Adipose tissue (tissue), 3 donors: Measurements from ENCODE around the gene SUMO4. TPM values are rescaled to one million over a fixed set of nuclear protein-coding genes. Genes with fewer than 3 reads are reported as not detected.

Source experiments
- H3K27ac ChIP-seq: one replicate; pipeline ENCODE4 v1.5.1; 2013; ENCODE audit warnings: low read depth, low read length
- WGBS, 3 donors: extraction: QIAGEN DNeasy Blood & Tissue Kit; methylation state at CpG; one replicate each; pipeline ENCODE4 v1.1.7; 2013; 5-methylcytosine and 5-hydroxymethylcytosine counted together
- polyA plus RNA-seq, 3 donors: library from polyadenylated mRNA; stranded (reverse); fragments of 200-250 nt; gene quantifications; one replicate each; pipeline ENCODE4 v1.2.3, GENCODE V29; 2013
- donor health status: healthy with polysubstance abuse.
- donor health status: Bipolar disorder and iron deficiency.
- donor health status: healthy.

The SUMO4 gene
- polyA plus RNA-seq, result not detected

DNA sequence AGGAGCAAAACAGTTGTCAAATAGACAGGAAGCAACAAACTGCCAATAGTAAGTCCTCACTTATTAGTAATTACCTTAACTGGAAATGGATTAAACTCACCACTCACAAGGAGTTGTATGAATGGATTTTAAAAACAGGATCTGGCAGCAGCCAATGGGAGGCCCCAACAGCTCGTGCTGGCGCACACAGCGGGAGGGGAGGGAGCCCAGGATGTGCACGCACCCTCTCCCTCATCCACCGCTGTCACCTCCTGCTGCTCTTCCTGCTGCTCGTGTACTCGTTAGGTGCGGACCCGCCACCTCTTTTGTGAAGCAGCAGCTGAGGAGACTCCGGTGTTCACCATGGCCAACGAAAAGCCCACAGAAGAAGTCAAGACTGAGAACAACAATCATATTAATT is at the start of gene SUMO4:
TSS of gene SUMO4 (plus strand) at position 213 of the 400 bp plus-strand sequence. CDS start at position 343, 130 bp downstream.
- 97 to 98% (median 97%) methylated on average over 11 of the region's 11 CpGs for WGBS, 3 donors

DNA sequence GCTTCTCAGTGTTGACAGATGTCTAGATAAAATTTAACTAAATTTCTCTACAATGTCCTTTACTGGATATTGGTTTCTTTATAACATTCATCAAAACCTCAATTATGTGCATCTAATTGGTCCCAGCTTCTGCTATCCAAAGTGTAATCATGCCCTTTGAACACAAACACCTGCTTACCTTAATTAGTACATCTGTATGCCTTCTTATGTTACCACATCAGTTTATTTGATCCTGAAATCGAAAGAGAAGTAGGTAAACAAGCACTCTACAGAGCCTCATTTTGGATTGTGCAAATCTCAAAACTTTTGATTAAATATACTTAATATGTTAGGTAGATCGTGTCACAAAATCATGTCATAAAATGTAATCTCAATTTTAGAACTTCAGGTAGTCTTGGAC is 46.1 kb upstream of the SUMO4 start:
- WGBS, 3 donors, result 40 to 95% (median 91%) methylated on average over 2 of the region's 2 CpGs
- no peak overlapping the region for H3K27ac ChIP-seq

More for the DNA sequence above, at the start of gene SUMO4:
- no peak within 1 kb of the TSS for H3K27ac ChIP-seq

DNA sequence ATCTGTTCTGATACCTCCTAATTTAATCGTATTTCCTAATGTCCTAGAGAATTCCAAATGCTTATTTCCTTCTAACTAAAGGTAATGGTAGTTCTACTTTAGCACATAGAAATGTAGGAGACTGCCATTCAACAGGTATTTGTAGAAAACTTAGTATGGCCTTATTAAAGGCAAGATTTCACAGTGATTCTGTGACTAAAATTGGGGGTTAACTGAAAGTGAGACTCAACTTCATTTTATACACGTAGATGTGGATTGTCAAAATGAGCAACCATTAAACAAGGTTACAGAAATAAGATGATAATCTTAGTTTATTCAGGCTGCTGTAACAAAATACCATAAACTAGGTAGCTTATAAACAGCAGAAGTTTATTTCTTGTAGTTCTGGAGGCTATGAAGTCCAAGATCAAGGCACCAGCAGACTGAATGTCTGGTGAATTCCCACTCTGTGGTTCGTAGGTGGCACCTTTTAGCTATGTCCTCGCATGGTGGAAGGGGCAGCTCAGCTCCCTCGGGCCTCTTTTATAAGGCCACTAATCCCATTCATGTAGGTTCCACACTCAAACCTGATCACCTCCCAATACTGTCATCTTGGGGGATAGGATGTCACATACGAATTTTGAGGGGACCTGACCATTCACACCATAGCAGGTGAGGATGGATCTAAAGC is 43.8 kb upstream of the SUMO4 start:
- 86 to 91% (median 88%) methylated on average over 6 of the region's 6 CpGs for WGBS, 3 donors
- H3K27ac ChIP-seq, result no peak overlapping the region

DNA sequence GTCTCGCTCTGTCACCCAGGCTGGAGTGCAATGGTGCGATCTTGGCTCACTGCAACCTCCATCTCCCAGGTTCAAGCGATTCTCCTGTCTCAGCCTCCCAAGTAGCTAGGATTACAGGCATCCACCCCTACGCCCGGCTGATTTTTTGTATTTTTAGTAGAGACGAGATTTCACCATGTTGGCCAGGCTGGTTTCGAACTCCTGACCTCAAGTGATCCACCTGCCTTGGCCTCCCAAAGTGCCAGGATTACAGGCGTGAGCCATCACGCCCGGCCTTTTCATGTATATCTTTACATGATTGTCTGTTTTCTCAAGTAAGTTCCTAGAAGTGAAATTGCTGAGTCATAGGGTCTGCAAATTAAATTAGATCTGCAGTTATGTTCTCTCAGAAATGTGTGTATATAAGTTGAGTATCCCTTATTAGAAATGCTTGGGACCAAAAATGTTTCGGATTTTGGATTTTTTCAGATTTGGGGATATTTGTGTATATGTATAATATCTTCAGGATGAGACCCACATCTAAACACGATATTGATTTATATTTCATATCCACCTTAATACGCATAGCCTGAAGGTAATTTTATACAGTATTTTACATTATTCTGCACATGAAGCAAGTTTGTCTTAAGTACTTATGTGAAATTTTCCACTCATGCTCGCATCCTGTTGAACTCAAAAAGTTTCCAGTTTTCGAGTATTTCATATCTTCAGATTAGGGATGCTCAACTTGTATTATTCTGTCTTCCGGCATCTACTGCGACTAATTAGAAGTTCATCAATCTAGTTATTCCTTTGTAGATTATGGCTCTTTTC is 42.1 kb upstream of the SUMO4 start:
- WGBS, 3 donors, result 90 to 95% (median 93%) methylated on average over 17 of the region's 17 CpGs
- H3K27ac ChIP-seq, result no peak overlapping the region

DNA sequence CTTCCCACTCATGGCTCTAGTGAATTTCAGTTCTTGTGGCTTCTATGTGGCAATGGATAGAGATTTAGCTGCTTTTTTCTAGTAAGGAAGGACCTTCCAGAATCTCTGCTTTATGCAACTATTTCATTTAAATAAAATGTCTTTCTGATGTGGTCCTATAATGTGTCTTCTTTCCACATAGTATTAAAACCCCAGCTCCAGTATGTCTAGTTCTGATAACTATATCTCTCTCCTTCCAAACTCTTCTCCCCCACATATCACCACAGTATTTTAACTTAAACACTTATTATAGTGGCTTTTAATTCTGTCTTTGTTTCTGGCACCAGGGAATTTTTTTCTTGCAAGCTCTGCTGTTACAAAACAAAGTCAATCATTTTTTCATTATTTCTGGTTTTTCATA is 40.6 kb upstream of the SUMO4 start:
- no peak overlapping the region for H3K27ac ChIP-seq

DNA sequence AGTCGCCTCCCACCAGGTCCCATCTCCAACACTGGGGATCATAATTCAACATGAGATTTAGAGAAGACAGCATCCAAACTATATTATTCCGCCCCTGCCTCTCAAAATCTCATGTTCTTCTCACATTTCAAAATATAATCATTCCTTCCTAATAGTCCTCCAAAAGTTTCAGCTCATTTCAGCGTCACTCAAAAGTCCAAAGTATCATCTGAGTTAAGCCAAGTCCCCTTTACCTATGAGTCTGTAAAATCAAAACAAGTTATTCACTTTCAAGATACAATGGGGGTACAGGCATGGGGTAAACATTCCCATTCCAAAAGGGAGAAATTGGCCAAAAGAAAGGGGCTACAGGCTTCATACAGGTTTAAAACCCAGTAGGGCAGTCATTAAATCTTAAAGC is 39.5 kb upstream of the SUMO4 start:
- H3K27ac ChIP-seq, result no peak overlapping the region
- WGBS, 3 donors, result 95 to 99% (median 99%) methylated on average over 3 of the region's 3 CpGs

DNA sequence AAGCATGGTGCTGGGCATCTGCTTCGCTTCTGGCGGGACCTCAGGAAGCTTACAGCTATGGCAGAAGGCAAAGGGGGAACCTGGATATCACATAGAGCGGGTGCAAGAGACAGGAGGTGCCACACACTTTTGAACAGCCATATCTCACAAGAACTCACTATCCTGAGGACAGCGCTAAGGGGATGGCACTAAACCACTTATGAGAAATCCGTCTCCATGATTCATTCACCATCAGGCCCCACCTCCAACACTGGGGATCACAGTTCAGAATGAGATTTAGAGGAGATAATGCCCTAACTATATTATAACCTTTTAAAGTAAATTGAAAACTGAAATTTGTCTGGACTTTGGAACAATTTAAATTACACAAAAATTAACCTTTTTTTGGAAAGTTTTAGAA is 37.8 kb upstream of the SUMO4 start:
- no peak overlapping the region for H3K27ac ChIP-seq
- 97 to 100% (median 99%) methylated on average over 5 of the region's 5 CpGs for WGBS, 3 donors

DNA sequence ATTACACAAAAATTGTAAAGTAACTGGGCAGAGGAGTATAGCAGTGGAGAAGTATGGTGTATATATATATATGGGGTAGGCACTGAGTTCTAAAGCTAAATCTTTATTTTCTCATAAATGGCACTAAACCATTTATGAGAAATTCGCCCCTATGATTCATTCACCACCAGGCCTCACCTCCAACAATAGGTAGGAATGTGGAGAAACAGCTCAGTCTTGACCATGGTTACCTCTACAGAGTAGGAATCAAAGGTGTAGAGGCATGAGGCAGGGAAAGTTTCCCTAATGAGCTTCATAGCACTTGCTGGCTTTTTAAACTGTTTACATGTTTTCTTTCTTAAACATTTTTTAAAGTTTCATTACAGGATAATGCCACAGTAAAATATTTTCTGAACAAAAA is 36.9 kb upstream of the SUMO4 start:
- H3K27ac ChIP-seq, result no peak overlapping the region
- WGBS, 3 donors, result 100% methylated on average over 1 of the region's 1 CpG

DNA sequence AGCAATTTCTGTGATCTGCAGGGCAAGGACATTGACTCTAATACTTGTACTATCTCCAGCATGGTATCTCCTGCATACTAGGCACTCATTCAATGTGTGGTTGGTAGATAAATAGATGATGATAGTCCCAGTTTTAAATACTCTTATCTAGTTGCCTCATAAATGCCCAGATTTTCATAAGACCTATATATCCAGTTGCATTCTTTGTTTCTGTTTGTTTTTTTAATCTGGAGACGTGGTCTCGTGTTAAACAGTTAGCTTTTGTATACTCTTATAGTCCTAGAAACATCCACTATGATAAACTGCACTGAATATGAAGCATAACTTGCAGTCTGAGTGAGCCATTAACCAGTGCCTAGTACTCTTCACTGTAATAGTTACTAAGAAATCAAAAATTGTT is 35.5 kb upstream of the SUMO4 start:
- 24 to 89% (median 87%) methylated on average over 2 of the region's 2 CpGs for WGBS, 3 donors
- H3K27ac ChIP-seq, result no peak overlapping the region

DNA sequence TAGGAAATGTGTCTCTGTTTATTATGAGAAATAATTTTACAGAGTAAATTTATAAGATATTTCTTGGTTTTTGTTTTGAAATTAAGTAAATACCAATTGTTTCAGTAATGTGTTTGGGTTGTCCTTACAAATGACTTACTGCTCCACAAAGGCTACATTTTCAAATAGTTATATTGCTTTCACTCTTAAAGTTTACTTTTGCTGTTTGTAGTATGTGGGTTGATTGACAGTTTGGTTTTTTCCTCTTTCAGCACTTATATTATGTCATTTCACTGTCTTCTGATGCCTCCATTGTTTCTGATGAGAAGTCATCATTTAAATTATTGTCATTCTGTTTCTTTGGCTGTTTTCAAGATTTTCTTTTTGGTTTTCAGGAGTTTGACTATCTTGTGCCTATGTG is 34.9 kb upstream of the SUMO4 start:
- H3K27ac ChIP-seq, result no peak overlapping the region

DNA sequence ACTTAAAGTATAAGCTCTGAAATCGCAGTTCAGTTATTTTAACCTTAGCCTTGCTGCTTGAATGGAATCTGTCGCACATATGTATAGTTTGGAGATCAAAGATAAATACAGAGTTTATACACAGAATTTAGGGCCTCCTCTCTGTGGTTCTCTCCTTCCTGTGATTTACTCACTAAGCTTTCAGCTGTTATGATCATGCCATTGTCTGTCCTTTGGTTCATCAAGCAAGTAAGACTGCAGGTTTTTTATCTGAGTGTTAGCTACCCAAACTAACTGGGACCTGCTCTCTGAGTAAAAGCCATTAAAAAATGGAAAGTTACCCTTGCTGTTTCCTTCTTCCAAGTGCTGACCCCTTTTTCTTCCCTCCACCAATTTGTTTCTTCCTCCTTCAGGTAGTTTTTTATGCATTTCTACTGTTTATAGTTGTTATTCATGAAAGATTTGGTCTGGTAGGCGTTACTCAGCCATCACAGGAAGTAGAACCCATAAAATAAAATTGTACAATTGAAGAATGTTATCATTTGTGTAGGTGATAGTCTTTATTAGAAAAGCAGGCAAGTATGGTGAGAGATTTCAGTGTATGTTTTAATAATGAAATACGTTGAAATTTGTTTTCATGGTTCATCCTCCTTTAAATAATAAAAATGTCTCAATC is 33.7 kb upstream of the SUMO4 start:
- 59 to 87% (median 84%) methylated on average over 4 of the region's 4 CpGs for WGBS, 3 donors
- H3K27ac ChIP-seq, result no peak overlapping the region

DNA sequence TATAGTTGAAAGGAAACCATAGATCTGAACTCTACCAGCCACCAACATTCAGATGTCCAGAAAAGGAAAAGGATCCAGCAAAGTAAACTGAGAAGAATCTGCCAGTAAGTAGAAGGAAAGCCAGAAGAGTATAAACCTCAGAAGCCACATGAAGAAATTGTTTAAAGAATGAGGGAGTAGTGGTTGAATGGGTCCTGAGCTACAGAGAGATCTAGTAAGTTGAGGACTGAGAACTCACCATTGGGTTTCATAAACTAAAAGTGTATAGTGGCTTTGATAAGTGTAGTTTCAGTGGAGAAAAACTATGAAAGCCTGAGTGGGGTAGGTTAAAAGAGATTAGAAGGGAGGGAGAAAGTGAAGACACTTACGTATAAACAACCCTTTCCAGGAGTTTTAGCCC is 32.0 kb upstream of the SUMO4 start:
- 87 to 90% (median 88%) methylated on average over 1 of the region's 1 CpG for WGBS, 3 donors
- H3K27ac ChIP-seq, result no peak overlapping the region

DNA sequence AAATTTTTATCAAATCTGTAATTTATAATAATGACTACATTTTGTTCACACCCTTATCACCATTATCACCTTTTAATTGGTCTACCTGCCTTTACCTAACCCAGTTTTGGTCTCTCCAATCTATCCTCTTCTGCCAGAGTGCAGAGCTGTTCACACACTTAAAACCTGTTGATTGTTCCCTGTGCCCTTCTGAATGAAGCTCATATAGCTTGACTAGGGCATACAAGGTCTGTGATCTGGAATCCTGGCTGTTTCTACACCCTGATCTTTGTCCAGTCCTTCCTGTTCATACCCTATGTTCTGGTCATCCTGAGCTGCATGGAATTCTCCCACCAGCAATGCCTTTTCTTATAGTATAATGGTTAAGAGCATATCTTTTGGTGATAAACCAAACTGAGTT is 28.9 kb upstream of the SUMO4 start:
- no peak overlapping the region for H3K27ac ChIP-seq

DNA sequence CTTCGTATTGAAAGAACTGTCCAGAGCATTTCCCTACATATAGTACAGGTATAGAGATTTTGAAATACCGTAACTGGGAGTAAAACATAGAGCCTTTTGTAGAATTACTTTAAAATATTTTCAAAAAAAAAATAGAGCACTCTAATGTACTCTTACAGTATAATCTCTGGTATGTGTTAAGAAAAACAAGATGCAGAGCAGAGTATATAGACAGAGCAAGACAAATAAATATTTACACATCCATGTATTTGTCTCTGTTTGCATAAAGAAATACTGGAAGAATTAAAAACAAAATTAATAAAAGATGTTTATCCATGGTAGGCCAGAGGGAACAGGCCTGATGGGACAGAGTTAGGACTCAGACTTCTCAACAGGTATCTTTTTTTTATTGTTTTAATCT is 28.0 kb upstream of the SUMO4 start:
- no peak overlapping the region for H3K27ac ChIP-seq
- 49 to 99% (median 95%) methylated on average over 2 of the region's 2 CpGs for WGBS, 3 donors

DNA sequence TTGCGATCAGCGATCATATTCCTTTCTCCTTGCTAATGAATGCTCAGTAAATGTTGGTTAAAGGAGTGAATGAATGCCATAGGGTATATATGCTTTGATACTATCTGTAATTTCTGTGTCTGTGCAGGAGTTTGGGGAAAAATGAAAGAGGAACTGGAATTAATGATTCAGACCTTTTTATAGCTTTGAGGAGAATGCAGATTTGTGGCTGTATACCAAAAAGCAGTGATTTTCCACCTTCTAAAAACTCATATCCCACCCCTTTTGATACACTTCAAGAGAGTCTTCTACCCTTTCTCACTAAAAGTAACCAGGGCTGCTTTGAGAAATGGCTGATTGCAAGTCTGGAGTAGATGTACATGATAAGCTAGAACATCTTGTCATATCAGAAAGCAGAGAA is 26.6 kb upstream of the SUMO4 start:
- 99 to 100% (median 100%) methylated on average over 2 of the region's 2 CpGs for WGBS, 3 donors

DNA sequence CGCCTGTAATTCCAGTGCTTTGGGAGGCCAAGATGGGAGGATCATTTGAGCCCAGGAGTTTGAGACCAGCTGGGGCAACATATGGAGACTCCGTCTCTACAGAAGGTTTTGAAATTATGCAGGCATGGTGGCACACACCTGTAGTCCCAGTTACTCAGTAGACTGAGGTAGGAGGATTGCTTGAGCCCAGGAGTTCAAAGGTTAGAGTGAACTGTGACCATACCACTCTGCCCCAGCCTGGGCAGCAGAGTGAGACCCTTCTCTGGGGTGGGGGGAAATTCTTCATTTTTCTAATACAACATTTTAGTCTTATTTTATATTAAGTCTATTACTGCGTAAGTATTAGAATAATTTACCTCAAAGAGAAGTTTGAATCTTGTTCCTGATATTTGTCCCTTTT is 20.1 kb upstream of the SUMO4 start:
- 96 to 98% (median 98%) methylated on average over 3 of the region's 3 CpGs for WGBS, 3 donors
- H3K27ac ChIP-seq, result no peak overlapping the region

More for the DNA sequence above, 26.6 kb upstream of the SUMO4 start:
- H3K27ac ChIP-seq, result no peak overlapping the region

DNA sequence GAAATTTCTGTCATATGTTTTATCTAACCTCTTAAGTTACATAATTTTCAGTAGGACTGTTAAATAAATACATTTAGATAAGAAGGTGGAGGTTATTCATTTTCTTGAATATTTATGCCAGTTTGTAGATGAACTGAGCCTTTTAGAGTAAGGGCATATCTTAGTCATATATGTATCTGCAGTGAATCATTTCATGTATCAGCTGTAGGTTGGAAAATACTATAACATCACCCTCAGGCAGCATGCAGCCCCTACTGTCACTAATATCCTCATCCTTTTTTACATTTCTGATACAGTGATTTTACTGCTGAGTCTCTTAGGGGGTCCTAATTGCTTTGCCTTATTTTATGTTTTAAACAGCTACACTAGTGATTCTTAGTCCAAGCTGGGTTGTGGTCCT is 19.5 kb upstream of the SUMO4 start:
- H3K27ac ChIP-seq, result no peak overlapping the region

DNA sequence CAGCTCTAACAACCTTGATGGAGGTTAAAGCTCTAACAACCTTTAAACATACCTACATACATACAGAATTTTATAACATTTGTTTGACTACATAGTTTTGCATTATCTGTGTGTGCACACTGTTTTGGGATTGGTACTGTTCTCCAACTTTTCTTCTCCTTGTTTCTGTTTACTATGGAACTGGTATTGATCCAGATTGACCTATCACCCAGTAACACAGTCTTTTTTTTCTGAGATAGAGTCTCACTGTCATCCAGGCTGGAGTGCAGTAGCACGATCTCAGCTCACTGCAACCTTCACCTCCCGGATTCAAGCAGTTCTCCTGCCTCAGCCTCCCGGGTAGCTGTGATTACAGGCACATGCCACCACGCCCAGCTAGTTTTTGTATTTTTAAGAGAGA is 16.7 kb upstream of the SUMO4 start:
- H3K27ac ChIP-seq, result no peak overlapping the region
- 86 to 96% (median 94%) methylated on average over 4 of the region's 4 CpGs for WGBS, 3 donors

DNA sequence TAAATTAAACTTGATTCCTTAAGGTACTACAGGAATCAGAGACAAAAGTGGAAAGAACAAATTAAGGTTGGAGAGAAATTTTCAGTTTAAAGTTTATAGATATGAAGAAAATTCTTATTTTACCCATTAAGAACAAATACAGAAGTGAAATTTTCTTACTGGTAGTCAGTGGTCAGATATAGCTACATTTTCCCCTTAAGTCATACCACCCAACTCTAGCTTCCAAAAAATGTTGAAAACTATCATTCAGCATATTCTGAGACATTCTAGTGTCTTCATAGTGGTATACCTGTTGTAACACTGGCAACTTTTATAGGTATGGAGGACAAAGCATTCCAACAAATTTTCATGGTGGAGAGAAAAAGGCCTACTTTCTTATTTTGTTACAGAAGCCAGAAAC is 15.6 kb upstream of the SUMO4 start:
- no peak overlapping the region for H3K27ac ChIP-seq
